Lung (tissue), 12 donors: ENCODE data around the gene C15orf39. TPM values are rescaled to one million over a fixed set of nuclear protein-coding genes. Genes with fewer than 3 reads are reported as not detected.

Source experiments
- ATAC-seq: fragments of 200-7000 bp; cut with Tn5 transposase; one replicate; pipeline ENCODE4 v1.9.1; 2020; ENCODE audit warnings: moderate number of reproducible peaks; ENCODE audit not compliant: insufficient read depth, low FRiP score
- DNase-seq, 3 donors: peaks; one replicate each; pipeline ENCODE4 v3.0.0-alpha.2; 2013 to 2017
- H3K27ac ChIP-seq, 2 donors: one replicate each; pipeline ENCODE4 v1.5.1; 2013; ENCODE audit warnings: mild to moderate bottlenecking in 2 of 2, moderate library complexity in 2 of 2, control low read depth in 1 of 2, inconsistent platforms in 1 of 2, low read depth in 1 of 2, low read length in 1 of 2
- H3K27me3 ChIP-seq, 3 donors: one replicate each; pipeline ENCODE4 v1.5.1; 2013; ENCODE audit warnings: low read length in 2 of 3; ENCODE audit not compliant: control insufficient read depth in 3 of 3, insufficient read depth in 3 of 3
- H3K36me3 ChIP-seq, 4 donors: one replicate each; pipeline ENCODE4 v1.5.1; 2013; ENCODE audit warnings: low read length in 4 of 4, mild to moderate bottlenecking in 1 of 4, moderate library complexity in 1 of 4; ENCODE audit not compliant: control insufficient read depth in 4 of 4, insufficient read depth in 4 of 4
- H3K4me1 ChIP-seq, 5 donors: one replicate each; pipeline ENCODE4 v1.5.1; 2013; ENCODE audit warnings: low read length in 5 of 5, mild to moderate bottlenecking in 2 of 5, moderate library complexity in 1 of 5; ENCODE audit not compliant: control insufficient read depth in 5 of 5, insufficient read depth in 5 of 5
- H3K4me3 ChIP-seq: one replicate; pipeline ENCODE4 v1.5.1; 2013; ENCODE audit warnings: mild to moderate bottlenecking, control low read depth, moderate library complexity
- H3K9ac ChIP-seq, 2 donors: one replicate each; pipeline ENCODE4 v1.5.1; 2013; ENCODE audit warnings: low read length in 2 of 2, control low read depth in 1 of 2; ENCODE audit not compliant: insufficient read depth in 1 of 2
- H3K9me3 ChIP-seq, 4 donors: one replicate each; pipeline ENCODE4 v1.5.1; 2013; ENCODE audit warnings: low read length in 3 of 4, mild to moderate bottlenecking in 1 of 4, moderate library complexity in 1 of 4; ENCODE audit not compliant: control insufficient read depth in 4 of 4, insufficient read depth in 3 of 4
- CTCF ChIP-seq: IDR thresholded peaks from 2 replicates; pipeline ENCODE4 v1.5.1; 2012; ENCODE audit warnings: mild to moderate bottlenecking; ENCODE audit errors: control extremely low read depth, extremely low read depth
- WGBS, 2 donors: extraction: QIAGEN DNeasy Blood & Tissue Kit; methylation state at CpG; one replicate each; pipeline ENCODE4 v1.1.7; 2013; 5-methylcytosine and 5-hydroxymethylcytosine counted together
- polyA plus RNA-seq, 2 donors: library from polyadenylated mRNA; stranded (reverse); fragments of 200-250 nt; gene quantifications; one replicate each; pipeline ENCODE4 v1.2.1, GENCODE V29; 2013
- total RNA-seq, 2 donors: library from RNA; depleted of rRNA in 1 of 2; stranded (reverse); fragments of >200 nt in 1 of 2; gene quantifications; one replicate each; pipeline ENCODE4 v1.2.1, GENCODE V29; 2014 to 2021
- donor health status: control.
- donor health status: control.
- donor health status: Bipolar disorder and iron deficiency.
- donor health status: healthy.
- donor health status: DM: yes; HTN: yes; CAD: no.

Gene C15orf39
- total and polyA plus RNA-seq, 4 donors: 13.1 to 57.7 (median 25.6) TPM

GRCh38 chr15:75198560-75199356 is 2.9 kb upstream of the C15orf39 start:
- no peak for TF ChIP-seq CTCF
- Histone ChIP-seq H3K9ac (no peak overlapping the region), H3K9me3 (no peaks in the 10 kb centered on the region), H3K27me3 (peaks cover 0 to 4% (median 0%) of the 10 kb centered on the region in 3 donors), H3K36me3 (no peaks in the 10 kb centered on the region), H3K27ac (no peak overlapping the region), H3K4me1 (peaks cover 3 to 36% (median 15%) of the 10 kb centered on the region in 5 donors), H3K4me3 (no peak overlapping the region)
- peak; percentile 35 to 43 (median 42) for DNase-seq
- no peak for ATAC-seq
- 58 to 73% methylated on average over 3 of the region's 3 CpGs for WGBS, 2 donors

GRCh38 chr15:75199357-75199940 is 2.2 kb upstream of the C15orf39 start:
- H3K36me3 ChIP-seq: no peaks in the 10 kb centered on the region
- H3K27ac ChIP-seq: no peak overlapping the region
- TF ChIP-seq CTCF: no peak
- ATAC-seq (no peak), DNase-seq (no peak)
- H3K27me3 ChIP-seq: peaks cover 0 to 4% (median 0%) of the 10 kb centered on the region in 3 donors
- no peaks in the 10 kb centered on the region for H3K9me3 ChIP-seq
- no peak overlapping the region for H3K9ac ChIP-seq
- H3K4me1 ChIP-seq: peaks cover 3 to 39% (median 18%) of the 10 kb centered on the region in 5 donors
- no peak overlapping the region for H3K4me3 ChIP-seq
- 59 to 72% methylated on average over 2 of the region's 2 CpGs for WGBS, 2 donors

GRCh38 chr15:75200391-75200764 is 1.3 kb upstream of the C15orf39 start:
- H3K27me3 ChIP-seq: peaks cover 0 to 4% (median 0%) of the 10 kb centered on the region in 3 donors
- peak overlapping the region in 1 of 2 donors; percentile 3 for H3K27ac ChIP-seq
- H3K36me3 ChIP-seq: no peaks in the 10 kb centered on the region
- WGBS, 2 donors: 61 to 73% methylated on average over 11 of the region's 11 CpGs
- DNase-seq (no peak), ATAC-seq (no peak)
- no peaks in the 10 kb centered on the region for H3K9me3 ChIP-seq
- no peak for TF ChIP-seq CTCF
- no peak overlapping the region for H3K9ac ChIP-seq
- no peak overlapping the region for H3K4me3 ChIP-seq
- H3K4me1 ChIP-seq: peaks cover 3 to 40% (median 15%) of the 10 kb centered on the region in 5 donors
